H1 (cell line): ENCODE data around the gene CAMK2B. TPM values are rescaled to one million over a fixed set of nuclear protein-coding genes. Genes with fewer than 3 reads are reported as not detected.

Experiments
- CTCF ChIA-PET: fragments of 300-600 bp; sonication (Branson Sonifier 250); formaldehyde crosslinking; loops from one replicate; lab custom pipeline; 2021; ENCODE audit not compliant: partially characterized antibody; lab: Charles Lee
- POLR2A ChIA-PET: fragments of 300-600 bp; sonication (Branson Sonifier 250); formaldehyde crosslinking; loops from one replicate; lab custom pipeline; 2021; ENCODE audit warnings: inconsistent platforms; ENCODE audit not compliant: partially characterized antibody; lab: Charles Lee
- DNase-seq, 2 experiments: peaks; one replicate each; pipeline versions ENCODE4 v3.0.0 to v3.0.0-alpha.2; 2010 to 2022; ENCODE audit warnings: low spot score in 2 of 2, low read depth in 1 of 2, mixed read lengths in 1 of 2
- FAIRE-seq: peaks from 2 replicates; lab custom pipeline; 2011; peaks lifted over from hg19 to GRCh38; lab: Jason Lieb, UNC
- H2AFZ ChIP-seq: 2 replicates; pipeline ENCODE4 v1.8.1; 2012; ENCODE audit warnings: low read length, inconsistent platforms
- H2AK5ac ChIP-seq: 2 replicates; pipeline ENCODE4 v1.6.1; 2013; ENCODE audit warnings: low read depth, low read length
- H2BK120ac ChIP-seq: replicated peaks from 2 replicates; pipeline ENCODE3; 2013; ENCODE audit warnings: low read depth, low read length, inconsistent platforms
- H2BK12ac ChIP-seq: 2 replicates; pipeline ENCODE4 v1.6.1; 2013; ENCODE audit warnings: low read depth, low read length
- H2BK15ac ChIP-seq: 2 replicates; pipeline ENCODE4 v1.6.1; 2013; ENCODE audit warnings: low read length
- H2BK20ac ChIP-seq: 2 replicates; pipeline ENCODE4 v1.6.1; 2013; ENCODE audit warnings: low read length
- H2BK5ac ChIP-seq: 2 replicates; pipeline ENCODE4 v1.6.1; 2013; ENCODE audit warnings: low read depth, low read length
- H3K14ac ChIP-seq: 2 replicates; pipeline ENCODE4 v1.6.1; 2013; ENCODE audit warnings: inconsistent platforms; ENCODE audit not compliant: insufficient read length
- H3K18ac ChIP-seq: 2 replicates; pipeline ENCODE4 v1.6.1; 2013; ENCODE audit warnings: low read length; ENCODE audit errors: extremely low read depth
- H3K23ac ChIP-seq: 2 replicates; pipeline ENCODE4 v1.6.1; 2013; ENCODE audit warnings: inconsistent platforms; ENCODE audit not compliant: insufficient read length
- H3K23me2 ChIP-seq: 2 replicates; pipeline ENCODE4 v1.6.1; 2013; ENCODE audit warnings: low read depth, low read length
- H3K27ac ChIP-seq: 2 replicates; pipeline ENCODE4 v1.6.1; 2011; ENCODE audit warnings: low read depth, low read length, inconsistent platforms
- H3K27me3 ChIP-seq, 4 experiments: replicated peaks in 1 of 4; 1 replicate in 1 of 4; 2 replicates in 3 of 4; pipeline versions ENCODE4 v1.6.1 to v1.8.1; 2011 to 2013; ENCODE audit warnings: low read length in 3 of 4, mild to moderate bottlenecking in 3 of 4, inconsistent platforms in 2 of 4, mixed read lengths in 2 of 4, moderate library complexity in 1 of 4; ENCODE audit not compliant: control insufficient read depth in 3 of 4, insufficient read depth in 3 of 4; ENCODE audit errors: extremely low read depth in 1 of 4
- H3K36me3 ChIP-seq, 4 experiments: 2 replicates each; pipeline versions ENCODE4 v1.6.1 to v1.8.1; 2011 to 2013; ENCODE audit warnings: mild to moderate bottlenecking in 4 of 4, low read length in 3 of 4, moderate library complexity in 2 of 4, control low read depth in 1 of 4, inconsistent platforms in 1 of 4; ENCODE audit not compliant: insufficient read depth in 4 of 4, control insufficient read depth in 2 of 4
- H3K4ac ChIP-seq: replicated peaks from 2 replicates; pipeline ENCODE3; 2013; ENCODE audit warnings: low read length, low read depth, mixed read lengths, inconsistent platforms; ENCODE audit not compliant: insufficient read length
- H3K4me1 ChIP-seq, 4 experiments: replicated peaks in 1 of 4; 1 replicate in 1 of 4; 2 replicates in 3 of 4; pipeline versions ENCODE4 v1.6.1 to v1.8.1; 2011 to 2013; ENCODE audit warnings: low read length in 3 of 4, inconsistent platforms in 2 of 4, mixed read lengths in 1 of 4; ENCODE audit not compliant: insufficient read depth in 4 of 4, control insufficient read depth in 3 of 4
- H3K4me2 ChIP-seq, 2 experiments: 2 replicates each; pipeline versions ENCODE4 v1.6.1 to v1.8.1; 2011 to 2013; ENCODE audit warnings: low read depth in 2 of 2, low read length in 2 of 2, control low read depth in 1 of 2, inconsistent platforms in 1 of 2, mild to moderate bottlenecking in 1 of 2; ENCODE audit not compliant: insufficient read depth in 1 of 2
- H3K4me3 ChIP-seq, 4 experiments: fragments of 200-600, 300-600 bp in 1 of 4; sonication (generic), shearing (Covaris generic), sonication (Bioruptor Twin) in 1 of 4; 2 replicates each; pipeline versions ENCODE4 v1.5.1 to v1.8.1; 2011 to 2016; ENCODE audit warnings: low read length in 4 of 4, low read depth in 3 of 4, control low read depth in 2 of 4, inconsistent platforms in 2 of 4, mild to moderate bottlenecking in 2 of 4, mixed read lengths in 1 of 4, moderate library complexity in 1 of 4; ENCODE audit not compliant: insufficient read depth in 2 of 4; ENCODE audit errors: extremely low read depth in 1 of 4
- H3K56ac ChIP-seq: replicated peaks from 2 replicates; pipeline ENCODE3; 2013; ENCODE audit warnings: low read depth, mild to moderate bottlenecking, mixed read lengths, low read length, inconsistent platforms; ENCODE audit not compliant: insufficient read length
- H3K79me1 ChIP-seq: 2 replicates; pipeline ENCODE4 v1.6.1; 2013; ENCODE audit warnings: low read depth, low read length, control low read depth
- H3K79me2 ChIP-seq, 2 experiments: 2 replicates each; pipeline versions ENCODE4 v1.6.1 to v1.8.1; 2012 to 2013; ENCODE audit warnings: low read length in 2 of 2, mild to moderate bottlenecking in 2 of 2, inconsistent platforms in 1 of 2; ENCODE audit not compliant: insufficient read depth in 2 of 2, control insufficient read depth in 1 of 2
- H3K9ac ChIP-seq, 4 experiments: replicated peaks in 1 of 4; 1 replicate in 1 of 4; 2 replicates in 3 of 4; pipeline versions ENCODE4 v1.6.1 to v1.8.1; 2011 to 2013; ENCODE audit warnings: low read depth in 3 of 4, low read length in 3 of 4, control low read depth in 2 of 4, mild to moderate bottlenecking in 2 of 4, moderate library complexity in 2 of 4, inconsistent platforms in 1 of 4; ENCODE audit errors: extremely low read depth in 1 of 4
- H3K9me3 ChIP-seq, 2 experiments: 2 replicates each; pipeline versions ENCODE4 v1.6.1 to v1.8.1; 2012 to 2013; ENCODE audit warnings: mild to moderate bottlenecking in 2 of 2, moderate library complexity in 2 of 2, control low read depth in 1 of 2, inconsistent platforms in 1 of 2, low read depth in 1 of 2, low read length in 1 of 2, mixed read lengths in 1 of 2; ENCODE audit not compliant: insufficient read depth in 2 of 2
- H4K20me1 ChIP-seq, 2 experiments: replicated peaks in 1 of 2; 2 replicates each; pipeline versions ENCODE3 to v1.8.1; 2011 to 2013; ENCODE audit warnings: inconsistent platforms in 2 of 2, low read length in 2 of 2, mild to moderate bottlenecking in 1 of 2; ENCODE audit not compliant: insufficient read depth in 2 of 2, control insufficient read depth in 1 of 2
- H4K5ac ChIP-seq: 2 replicates; pipeline ENCODE4 v1.6.1; 2013; ENCODE audit warnings: low read length, low read depth, mixed read lengths, inconsistent platforms; ENCODE audit not compliant: insufficient read length
- H4K8ac ChIP-seq: 2 replicates; pipeline ENCODE4 v1.8.0; 2013; ENCODE audit warnings: mild to moderate bottlenecking, moderate library complexity, low read length, inconsistent platforms; ENCODE audit not compliant: insufficient read depth; ENCODE audit errors: extremely low read depth
- H4K91ac ChIP-seq: replicated peaks from 2 replicates; pipeline ENCODE3; 2013; ENCODE audit warnings: low read length, mixed read lengths, inconsistent platforms; ENCODE audit not compliant: insufficient read length
- CTCF ChIP-seq, 3 experiments: IDR thresholded peaks; 1 replicate in 2 of 3; 2 replicates in 1 of 3; pipeline versions ENCODE4 v1.5.1 to v1.6.1; 2011; ENCODE audit warnings: low read length in 3 of 3, mild to moderate bottlenecking in 3 of 3, inconsistent platforms in 2 of 3, low read depth in 1 of 3, moderate library complexity in 1 of 3; ENCODE audit not compliant: insufficient read depth in 1 of 3; ENCODE audit errors: control extremely low read depth in 1 of 3
- FOSL1 ChIP-seq: IDR thresholded peaks from 2 replicates; pipeline ENCODE4 v1.6.1; 2011; ENCODE audit warnings: mild to moderate bottlenecking, low read depth, low read length, moderate library complexity; ENCODE audit not compliant: insufficient read depth
- NANOG ChIP-seq: IDR thresholded peaks from 2 replicates; pipeline ENCODE4 v1.6.1; 2011; ENCODE audit warnings: low read length, low read depth, mild to moderate bottlenecking, inconsistent platforms; ENCODE audit not compliant: insufficient read depth, poor library complexity, severe bottlenecking
- RAD21 ChIP-seq, 2 experiments: IDR thresholded peaks in 1 of 2; conservative IDR thresholded peaks in 1 of 2; 2 replicates each; pipeline ENCODE4 v1.6.1; 2011; ENCODE audit warnings: low read depth in 2 of 2, low read length in 2 of 2, improper control_type of control experiment in 1 of 2, inconsistent platforms in 1 of 2, mild to moderate bottlenecking in 1 of 2, moderate library complexity in 1 of 2
- RFX5 ChIP-seq: IDR thresholded peaks from 2 replicates; pipeline ENCODE4 v1.6.1; 2011; ENCODE audit warnings: low read depth, low read length, improper control_type of control experiment, borderline replicate concordance
- SIRT6 ChIP-seq: IDR thresholded peaks from one replicate; pipeline ENCODE4 v1.7.1; 2012; ENCODE audit warnings: low read length, inconsistent platforms
- SP4 ChIP-seq: IDR thresholded peaks from 2 replicates; pipeline ENCODE4 v1.6.1; 2012; ENCODE audit warnings: low read length, inconsistent platforms
- SUZ12 ChIP-seq: fragments of 200-600 bp; sonication (generic); IDR thresholded peaks from 2 replicates; pipeline ENCODE4 v1.6.1; 2012; ENCODE audit warnings: mild to moderate bottlenecking, inconsistent platforms, low read length, moderate library complexity, mixed read lengths
- TAF1 ChIP-seq: IDR thresholded peaks from 2 replicates; pipeline ENCODE4 v1.6.1; 2011; ENCODE audit warnings: mild to moderate bottlenecking, low read depth, low read length
- TBP ChIP-seq: IDR thresholded peaks from 2 replicates; pipeline ENCODE4 v1.6.1; 2011; ENCODE audit warnings: low read depth, low read length, improper control_type of control experiment
- YY1 ChIP-seq: IDR thresholded peaks from 2 replicates; pipeline ENCODE4 v1.6.1; 2011; ENCODE audit warnings: low read depth, mild to moderate bottlenecking, low read length
- WGBS, 2 experiments: shearing (Covaris generic) in 1 of 2; methylation state at CpG; one replicate each; pipeline versions ENCODE4 v1.1.6 to v1.1.7; 2013 to 2015; ENCODE audit warnings: low lambda C conversion rate in 2 of 2, mixed read lengths in 2 of 2, inconsistent platforms in 1 of 2, low coverage in 1 of 2, missing lambda C conversion rate in 1 of 2; ENCODE audit not compliant: insufficient replicate concordance in 2 of 2, insufficient coverage in 1 of 2, insufficient read length in 1 of 2; ENCODE audit errors: extremely low coverage in 1 of 2, missing lambda C conversion rate in 1 of 2; 5-methylcytosine and 5-hydroxymethylcytosine counted together
- polyA plus RNA-seq, 7 experiments: library from polyadenylated mRNA; depleted of rRNA in 3 of 7; stranded (reverse) in 5 of 7; unstranded in 2 of 7; fragments of >200 nt in 5 of 7; fragments of 200-250 nt in 2 of 7; gene quantifications; 1 replicate in 5 of 7; 2 replicates in 1 of 7; 4 replicates in 1 of 7; pipeline versions ENCODE4 v1.2.1 to v1.2.3, GENCODE V29; 2011 to 2013; ENCODE audit warnings: missing spikeins in 2 of 7, mixed read lengths in 2 of 7
- total RNA-seq: library from RNA; stranded (reverse); fragmentation: NEBNext Ultra II Directional; extraction: Animal tissue kit (Norgen Biotek cat#: 25700); gene quantifications from 2 replicates; pipeline ENCODE4 v1.2.1, GENCODE V29; 2021

Gene CAMK2B
- total and polyA plus RNA-seq, 2 of the 8 experiments (the other 6 are each of a cell fraction or from before 2014, with no cell fraction given), result 0.05 to 0.15 TPM

GRCh38 chr7:44229546-44230105 lies 95.8 kb downstream of the CAMK2B start:
- Histone ChIP-seq H3K56ac (no peak overlapping the region), H3K14ac (no peak overlapping the region), H2BK120ac (no peak overlapping the region), H3K4me1 (peaks cover 0 to 4% (median 0%) of the 10 kb centered on the region in 4 experiments; a peak in 1 of 7 replicates), H3K4me3 (no peak overlapping the region), H3K4ac (no peak overlapping the region), H3K23ac (no peak overlapping the region), H2AK5ac (no peak overlapping the region), H3K18ac (no peak overlapping the region), H4K91ac (no peak overlapping the region), H3K27ac (no peak overlapping the region), H2BK20ac (no peak overlapping the region), H3K79me1 (no peaks in the 10 kb centered on the region), H4K20me1 (no peaks in the 10 kb centered on the region), H2AFZ (no peak overlapping the region), H3K36me3 (no peaks in the 10 kb centered on the region), H3K9me3 (no peaks in the 10 kb centered on the region), H3K4me2 (no peak overlapping the region), H2BK5ac (no peak overlapping the region), H4K5ac (no peak overlapping the region), H2BK12ac (no peak overlapping the region), H3K23me2 (no peaks in the 10 kb centered on the region; the same call in 1 of the 2 replicates), H2BK15ac (no peak overlapping the region), H3K9ac (no peak overlapping the region), H4K8ac (no peak overlapping the region; the same call in 1 of the 2 replicates), H3K79me2 (no peaks in the 10 kb centered on the region), H3K27me3 (no peaks in the 10 kb centered on the region)
- no peak for FAIRE-seq
- CTCF ChIA-PET, result interaction anchor here (0.6 kb wide), 2 partner anchors 44 to 82 kb away, joined by 3 to 4 read pairs; no protein-coding TSS in a partner anchor
- DNase-seq, result no peak
- POLR2A ChIA-PET, result no interaction called here
- WGBS, 2 experiments, result 79% methylated on average over 11 of the region's 11 CpGs; no CpG with 5 or more reads in 1 of the 2 experiments
- no peak for TF ChIP-seq TAF1
- no peak for TF ChIP-seq RAD21 (IDR thresholded peaks at IDR 0.05 in 1 of 2, conservative IDR thresholded peaks at IDR 0.05 in 1 of 2; ENCODE audit: low read depth in 2 of 2, low read length in 2 of 2)
- TF ChIP-seq FOSL1, result no peak
- no peak for TF ChIP-seq RFX5
- TF ChIP-seq TBP, result no peak
- no peak for TF ChIP-seq CTCF (IDR thresholded peaks at IDR 0.05; ENCODE audit: control extremely low read depth in 1 of 3, insufficient read depth in 1 of 3, low read depth in 1 of 3, low read length in 3 of 3)
- TF ChIP-seq SUZ12, result no peak
- TF ChIP-seq YY1, result no peak
- no peak for TF ChIP-seq SIRT6
- TF ChIP-seq NANOG, result no peak
- no peak for TF ChIP-seq SP4
